BLaER1 (cell line): ENCODE results near the gene CEP135.
A peak's percentile ranks its signal among the peaks of the same experiment; 100 is the strongest.

ENCODE experiments used
- H3K27ac ChIP-seq: shearing (Covaris generic); formaldehyde crosslinking; 2 replicates; pipeline ENCODE4 v1.8.1; 2022
- H3K27me3 ChIP-seq: shearing (Covaris generic); formaldehyde crosslinking; 2 replicates; pipeline ENCODE4 v1.8.1; 2022
- H3K36me3 ChIP-seq: shearing (Covaris generic); formaldehyde crosslinking; 2 replicates; pipeline ENCODE4 v1.8.1; 2022
- H3K4me1 ChIP-seq: shearing (Covaris generic); formaldehyde crosslinking; 2 replicates; pipeline ENCODE4 v1.8.1; 2022
- H3K4me2 ChIP-seq: shearing (Covaris generic); formaldehyde crosslinking; 2 replicates; pipeline ENCODE4 v1.8.1; 2022
- H3K4me3 ChIP-seq: shearing (Covaris generic); formaldehyde crosslinking; 2 replicates; pipeline ENCODE4 v1.8.1; 2022
- H3K9ac ChIP-seq: shearing (Covaris generic); formaldehyde crosslinking; 2 replicates; pipeline ENCODE4 v1.8.1; 2022
- H3K9me3 ChIP-seq: shearing (Covaris generic); formaldehyde crosslinking; 2 replicates; pipeline ENCODE4 v1.8.1; 2022
- H4K20me1 ChIP-seq: shearing (Covaris generic); formaldehyde crosslinking; 2 replicates; pipeline ENCODE4 v1.8.1; 2022
- Cebpa-rat ChIP-seq: shearing (Covaris generic); IDR thresholded peaks from 2 replicates; pipeline ENCODE4 v1.8.1; 2022

CEP135 gene

GRCh38 chr4:55948726-55949481 lies at the start of gene CEP135:
Gene CEP135, plus strand, starts transcription at chr4:55948945. Its CDS starts 3,186 bp downstream, at chr4:55952131.
- Histone ChIP-seq H3K4me1 (peaks cover 33% of the 10 kb centered on the region), H3K4me2 (peak within 1 kb of the TSS; percentile 95), H3K4me3 (peak within 1 kb of the TSS; percentile 85), H3K27ac (peak within 1 kb of the TSS; percentile 90), H3K9ac (peak within 1 kb of the TSS; percentile 88), H4K20me1 (no peaks in the 10 kb centered on the region; the same call in 1 of the 2 replicates), H3K27me3 (no peaks in the 10 kb centered on the region), H3K36me3 (peaks cover 17% of the 10 kb centered on the region), H3K9me3 (no peaks in the 10 kb centered on the region)
- no peak for TF ChIP-seq Cebpa-rat

GRCh38 chr4:55902677-55903076 lies 46.1 kb upstream of the CEP135 start:
- H3K9ac ChIP-seq, result no peak overlapping the region
- H4K20me1 ChIP-seq, result no peaks in the 10 kb centered on the region
- TF ChIP-seq Cebpa-rat, result no peak
- no peaks in the 10 kb centered on the region for H3K27me3 ChIP-seq
- H3K36me3 ChIP-seq, result peaks cover 46% of the 10 kb centered on the region
- no peak overlapping the region for H3K4me2 ChIP-seq
- no peak overlapping the region for H3K4me3 ChIP-seq
- H3K4me1 ChIP-seq, result no peaks in the 10 kb centered on the region
- no peaks in the 10 kb centered on the region for H3K9me3 ChIP-seq
- no peak overlapping the region for H3K27ac ChIP-seq

GRCh38 chr4:55903577-55903976 lies 45.2 kb upstream of the CEP135 start:
- Histone ChIP-seq H3K4me2 (no peak overlapping the region), H3K27ac (no peak overlapping the region), H3K9ac (no peak overlapping the region), H3K4me3 (no peak overlapping the region), H3K9me3 (no peaks in the 10 kb centered on the region), H3K27me3 (no peaks in the 10 kb centered on the region), H4K20me1 (no peaks in the 10 kb centered on the region), H3K4me1 (no peaks in the 10 kb centered on the region), H3K36me3 (peaks cover 41% of the 10 kb centered on the region)
- TF ChIP-seq Cebpa-rat, result no peak

GRCh38 chr4:55904576-55904975 lies 44.2 kb upstream of the CEP135 start:
- Histone ChIP-seq H3K9ac (no peak overlapping the region), H3K36me3 (peaks cover 41% of the 10 kb centered on the region), H3K27ac (no peak overlapping the region), H3K4me2 (no peak overlapping the region), H4K20me1 (no peaks in the 10 kb centered on the region), H3K9me3 (no peaks in the 10 kb centered on the region), H3K27me3 (no peaks in the 10 kb centered on the region), H3K4me3 (no peak overlapping the region), H3K4me1 (no peaks in the 10 kb centered on the region)
- TF ChIP-seq Cebpa-rat, result no peak

GRCh38 chr4:55906323-55906722 lies 42.4 kb upstream of the CEP135 start:
- no peaks in the 10 kb centered on the region for H4K20me1 ChIP-seq

GRCh38 chr4:55906989-55907388 lies 41.8 kb upstream of the CEP135 start:
- H3K27ac ChIP-seq, result no peak overlapping the region
- H3K9me3 ChIP-seq, result no peaks in the 10 kb centered on the region
- H4K20me1 ChIP-seq, result no peaks in the 10 kb centered on the region
- H3K4me2 ChIP-seq, result no peak overlapping the region
- H3K4me3 ChIP-seq, result no peak overlapping the region
- no peak overlapping the region for H3K9ac ChIP-seq
- H3K4me1 ChIP-seq, result no peaks in the 10 kb centered on the region
- H3K27me3 ChIP-seq, result no peaks in the 10 kb centered on the region
- no peak for TF ChIP-seq Cebpa-rat
- peaks cover 33% of the 10 kb centered on the region for H3K36me3 ChIP-seq

More at GRCh38 chr4:55906323-55906722, 42.4 kb upstream of the CEP135 start:
- H3K27me3 ChIP-seq, result no peaks in the 10 kb centered on the region
- H3K36me3 ChIP-seq, result peaks cover 33% of the 10 kb centered on the region
- H3K9me3 ChIP-seq, result no peaks in the 10 kb centered on the region
- H3K4me1 ChIP-seq, result no peaks in the 10 kb centered on the region
- no peak for TF ChIP-seq Cebpa-rat
- no peak overlapping the region for H3K4me3 ChIP-seq
- H3K4me2 ChIP-seq, result no peak overlapping the region
- no peak overlapping the region for H3K9ac ChIP-seq
- no peak overlapping the region for H3K27ac ChIP-seq

- Histone ChIP-seq H3K4me1 (no peaks in the 10 kb centered on the region), H3K9ac (no peak overlapping the region), H3K36me3 (peaks cover 29% of the 10 kb centered on the region), H3K4me2 (no peak overlapping the region), H4K20me1 (no peaks in the 10 kb centered on the region), H3K4me3 (no peak overlapping the region), H3K9me3 (no peaks in the 10 kb centered on the region), H3K27me3 (no peaks in the 10 kb centered on the region), H3K27ac (no peak overlapping the region)
- no peak for TF ChIP-seq Cebpa-rat
These were observed 41.3 kb upstream of the CEP135 start for GRCh38 chr4:55907469-55907868.

- Histone ChIP-seq H4K20me1 (no peaks in the 10 kb centered on the region), H3K4me1 (no peaks in the 10 kb centered on the region), H3K27ac (no peak overlapping the region), H3K27me3 (no peaks in the 10 kb centered on the region), H3K9me3 (no peaks in the 10 kb centered on the region), H3K4me2 (no peak overlapping the region), H3K9ac (no peak overlapping the region), H3K4me3 (no peak overlapping the region), H3K36me3 (peaks cover 9% of the 10 kb centered on the region)
- TF ChIP-seq Cebpa-rat, result no peak
These were observed 38.6 kb upstream of the CEP135 start for GRCh38 chr4:55910140-55910539.

- no peak overlapping the region for H3K4me2 ChIP-seq
- no peak for TF ChIP-seq Cebpa-rat
- H4K20me1 ChIP-seq, result no peaks in the 10 kb centered on the region
- H3K9me3 ChIP-seq, result no peaks in the 10 kb centered on the region
- no peaks in the 10 kb centered on the region for H3K36me3 ChIP-seq
- H3K27me3 ChIP-seq, result no peaks in the 10 kb centered on the region
- H3K4me3 ChIP-seq, result no peak overlapping the region
- no peak overlapping the region for H3K9ac ChIP-seq
- H3K27ac ChIP-seq, result no peak overlapping the region
- H3K4me1 ChIP-seq, result no peaks in the 10 kb centered on the region
These were observed 36.5 kb upstream of the CEP135 start for GRCh38 chr4:55912249-55912648.

DNA sequence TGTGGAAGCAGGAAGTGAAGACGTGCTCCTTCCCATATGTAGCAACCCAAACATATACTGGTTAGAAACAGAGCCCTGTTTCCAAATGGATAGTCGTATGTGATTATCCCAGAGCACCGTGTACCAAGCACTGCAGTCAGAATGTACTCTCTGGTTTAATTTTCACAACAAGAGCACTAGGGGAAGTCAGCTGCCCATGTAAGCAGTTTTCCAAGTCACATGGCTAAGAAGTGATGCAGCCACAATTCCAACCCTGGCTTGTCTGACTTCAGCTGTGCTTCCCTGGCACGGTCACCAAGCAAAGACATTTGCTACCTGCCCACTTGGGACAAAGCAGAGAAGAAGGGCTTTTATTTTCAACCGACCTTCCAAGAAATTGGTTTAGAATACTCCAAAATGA lies 28.2 kb upstream of the CEP135 start:
- Histone ChIP-seq H3K9ac (no peak overlapping the region), H3K4me1 (no peaks in the 10 kb centered on the region), H3K9me3 (no peaks in the 10 kb centered on the region), H4K20me1 (no peaks in the 10 kb centered on the region), H3K36me3 (no peaks in the 10 kb centered on the region), H3K27me3 (no peaks in the 10 kb centered on the region), H3K4me2 (no peak overlapping the region), H3K4me3 (no peak overlapping the region), H3K27ac (no peak overlapping the region)
- TF ChIP-seq Cebpa-rat, result no peak
